ENCODE results near the gene VPS13C. TPM values are rescaled to one million over a fixed set of nuclear protein-coding genes. Genes with fewer than 3 reads are reported as not detected.

Gene VPS13C
- total RNA-seq, 1 experiment from 2014 or later, result 20.9 TPM

DNA sequence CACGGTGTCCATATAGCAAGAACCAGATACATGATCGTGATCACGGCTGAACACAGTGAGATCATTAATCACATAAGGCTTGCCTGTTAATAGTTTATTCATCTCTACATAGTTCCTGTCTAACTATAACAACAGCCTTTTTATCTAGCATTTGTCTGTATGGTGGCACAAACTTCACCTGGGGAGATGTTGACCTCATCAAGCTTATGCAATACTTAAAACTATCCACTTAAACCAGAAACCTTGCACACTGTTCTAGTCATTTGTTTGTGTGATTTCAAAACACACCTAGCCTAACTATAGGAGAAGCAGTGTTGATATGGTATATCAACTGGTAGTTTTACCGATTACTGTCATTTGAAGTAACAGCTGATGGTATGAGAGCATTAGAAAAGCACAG is 124.8 kb downstream of the VPS13C start (continued):
- TF ChIP-seq, protein P1, sequence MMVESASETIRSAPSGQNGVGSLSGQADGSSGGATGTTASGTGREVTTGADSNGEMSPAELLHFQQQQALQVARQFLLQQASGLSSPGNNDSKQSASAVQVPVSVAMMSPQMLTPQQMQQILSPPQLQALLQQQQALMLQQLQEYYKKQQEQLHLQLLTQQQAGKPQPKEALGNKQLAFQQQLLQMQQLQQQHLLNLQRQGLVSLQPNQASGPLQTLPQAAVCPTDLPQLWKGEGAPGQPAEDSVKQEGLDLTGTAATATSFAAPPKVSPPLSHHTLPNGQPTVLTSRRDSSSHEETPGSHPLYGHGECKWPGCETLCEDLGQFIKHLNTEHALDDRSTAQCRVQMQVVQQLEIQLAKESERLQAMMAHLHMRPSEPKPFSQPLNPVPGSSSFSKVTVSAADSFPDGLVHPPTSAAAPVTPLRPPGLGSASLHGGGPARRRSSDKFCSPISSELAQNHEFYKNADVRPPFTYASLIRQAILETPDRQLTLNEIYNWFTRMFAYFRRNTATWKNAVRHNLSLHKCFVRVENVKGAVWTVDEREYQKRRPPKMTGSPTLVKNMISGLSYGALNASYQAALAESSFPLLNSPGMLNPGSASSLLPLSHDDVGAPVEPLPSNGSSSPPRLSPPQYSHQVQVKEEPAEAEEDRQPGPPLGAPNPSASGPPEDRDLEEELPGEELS (CRISPR knock-in tag; IDR thresholded peaks at IDR 0.05), result no peak
- no peak for TF ChIP-seq TP53 (CRISPR knock-in tag; IDR thresholded peaks at IDR 0.05)
- TF ChIP-seq, protein P2, sequence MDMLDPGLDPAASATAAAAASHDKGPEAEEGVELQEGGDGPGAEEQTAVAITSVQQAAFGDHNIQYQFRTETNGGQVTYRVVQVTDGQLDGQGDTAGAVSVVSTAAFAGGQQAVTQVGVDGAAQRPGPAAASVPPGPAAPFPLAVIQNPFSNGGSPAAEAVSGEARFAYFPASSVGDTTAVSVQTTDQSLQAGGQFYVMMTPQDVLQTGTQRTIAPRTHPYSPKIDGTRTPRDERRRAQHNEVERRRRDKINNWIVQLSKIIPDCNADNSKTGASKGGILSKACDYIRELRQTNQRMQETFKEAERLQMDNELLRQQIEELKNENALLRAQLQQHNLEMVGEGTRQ (CRISPR knock-in tag; IDR thresholded peaks at IDR 0.05), result no peak
- TF ChIP-seq, protein P3, sequence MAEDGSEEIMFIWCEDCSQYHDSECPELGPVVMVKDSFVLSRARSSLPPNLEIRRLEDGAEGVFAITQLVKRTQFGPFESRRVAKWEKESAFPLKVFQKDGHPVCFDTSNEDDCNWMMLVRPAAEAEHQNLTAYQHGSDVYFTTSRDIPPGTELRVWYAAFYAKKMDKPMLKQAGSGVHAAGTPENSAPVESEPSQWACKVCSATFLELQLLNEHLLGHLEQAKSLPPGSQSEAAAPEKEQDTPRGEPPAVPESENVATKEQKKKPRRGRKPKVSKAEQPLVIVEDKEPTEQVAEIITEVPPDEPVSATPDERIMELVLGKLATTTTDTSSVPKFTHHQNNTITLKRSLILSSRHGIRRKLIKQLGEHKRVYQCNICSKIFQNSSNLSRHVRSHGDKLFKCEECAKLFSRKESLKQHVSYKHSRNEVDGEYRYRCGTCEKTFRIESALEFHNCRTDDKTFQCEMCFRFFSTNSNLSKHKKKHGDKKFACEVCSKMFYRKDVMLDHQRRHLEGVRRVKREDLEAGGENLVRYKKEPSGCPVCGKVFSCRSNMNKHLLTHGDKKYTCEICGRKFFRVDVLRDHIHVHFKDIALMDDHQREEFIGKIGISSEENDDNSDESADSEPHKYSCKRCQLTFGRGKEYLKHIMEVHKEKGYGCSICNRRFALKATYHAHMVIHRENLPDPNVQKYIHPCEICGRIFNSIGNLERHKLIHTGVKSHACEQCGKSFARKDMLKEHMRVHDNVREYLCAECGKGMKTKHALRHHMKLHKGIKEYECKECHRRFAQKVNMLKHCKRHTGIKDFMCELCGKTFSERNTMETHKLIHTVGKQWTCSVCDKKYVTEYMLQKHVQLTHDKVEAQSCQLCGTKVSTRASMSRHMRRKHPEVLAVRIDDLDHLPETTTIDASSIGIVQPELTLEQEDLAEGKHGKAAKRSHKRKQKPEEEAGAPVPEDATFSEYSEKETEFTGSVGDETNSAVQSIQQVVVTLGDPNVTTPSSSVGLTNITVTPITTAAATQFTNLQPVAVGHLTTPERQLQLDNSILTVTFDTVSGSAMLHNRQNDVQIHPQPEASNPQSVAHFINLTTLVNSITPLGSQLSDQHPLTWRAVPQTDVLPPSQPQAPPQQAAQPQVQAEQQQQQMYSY (CRISPR knock-in tag; IDR thresholded peaks at IDR 0.05), result no peak
- TF ChIP-seq ZNF671 (CRISPR knock-in tag; IDR thresholded peaks at IDR 0.05), result no peak
- TF ChIP-seq, protein P4, sequence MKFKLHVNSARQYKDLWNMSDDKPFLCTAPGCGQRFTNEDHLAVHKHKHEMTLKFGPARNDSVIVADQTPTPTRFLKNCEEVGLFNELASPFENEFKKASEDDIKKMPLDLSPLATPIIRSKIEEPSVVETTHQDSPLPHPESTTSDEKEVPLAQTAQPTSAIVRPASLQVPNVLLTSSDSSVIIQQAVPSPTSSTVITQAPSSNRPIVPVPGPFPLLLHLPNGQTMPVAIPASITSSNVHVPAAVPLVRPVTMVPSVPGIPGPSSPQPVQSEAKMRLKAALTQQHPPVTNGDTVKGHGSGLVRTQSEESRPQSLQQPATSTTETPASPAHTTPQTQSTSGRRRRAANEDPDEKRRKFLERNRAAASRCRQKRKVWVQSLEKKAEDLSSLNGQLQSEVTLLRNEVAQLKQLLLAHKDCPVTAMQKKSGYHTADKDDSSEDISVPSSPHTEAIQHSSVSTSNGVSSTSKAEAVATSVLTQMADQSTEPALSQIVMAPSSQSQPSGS (CRISPR knock-in tag; IDR thresholded peaks at IDR 0.05; ENCODE audit: borderline replicate concordance, low read depth), result no peak
- TF ChIP-seq NFYB (CRISPR knock-in tag; conservative IDR thresholded peaks at IDR 0.05; ENCODE audit: low read depth), result no peak
- TF ChIP-seq, protein P5, sequence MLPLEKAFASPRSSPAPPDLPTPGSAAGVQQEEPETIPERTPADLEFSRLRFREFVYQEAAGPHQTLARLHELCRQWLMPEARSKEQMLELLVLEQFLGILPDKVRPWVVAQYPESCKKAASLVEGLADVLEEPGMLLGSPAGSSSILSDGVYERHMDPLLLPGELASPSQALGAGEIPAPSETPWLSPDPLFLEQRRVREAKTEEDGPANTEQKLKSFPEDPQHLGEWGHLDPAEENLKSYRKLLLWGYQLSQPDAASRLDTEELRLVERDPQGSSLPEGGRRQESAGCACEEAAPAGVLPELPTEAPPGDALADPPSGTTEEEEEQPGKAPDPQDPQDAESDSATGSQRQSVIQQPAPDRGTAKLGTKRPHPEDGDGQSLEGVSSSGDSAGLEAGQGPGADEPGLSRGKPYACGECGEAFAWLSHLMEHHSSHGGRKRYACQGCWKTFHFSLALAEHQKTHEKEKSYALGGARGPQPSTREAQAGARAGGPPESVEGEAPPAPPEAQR (CRISPR knock-in tag; IDR thresholded peaks at IDR 0.05), result no peak
- TF ChIP-seq, protein P6, sequence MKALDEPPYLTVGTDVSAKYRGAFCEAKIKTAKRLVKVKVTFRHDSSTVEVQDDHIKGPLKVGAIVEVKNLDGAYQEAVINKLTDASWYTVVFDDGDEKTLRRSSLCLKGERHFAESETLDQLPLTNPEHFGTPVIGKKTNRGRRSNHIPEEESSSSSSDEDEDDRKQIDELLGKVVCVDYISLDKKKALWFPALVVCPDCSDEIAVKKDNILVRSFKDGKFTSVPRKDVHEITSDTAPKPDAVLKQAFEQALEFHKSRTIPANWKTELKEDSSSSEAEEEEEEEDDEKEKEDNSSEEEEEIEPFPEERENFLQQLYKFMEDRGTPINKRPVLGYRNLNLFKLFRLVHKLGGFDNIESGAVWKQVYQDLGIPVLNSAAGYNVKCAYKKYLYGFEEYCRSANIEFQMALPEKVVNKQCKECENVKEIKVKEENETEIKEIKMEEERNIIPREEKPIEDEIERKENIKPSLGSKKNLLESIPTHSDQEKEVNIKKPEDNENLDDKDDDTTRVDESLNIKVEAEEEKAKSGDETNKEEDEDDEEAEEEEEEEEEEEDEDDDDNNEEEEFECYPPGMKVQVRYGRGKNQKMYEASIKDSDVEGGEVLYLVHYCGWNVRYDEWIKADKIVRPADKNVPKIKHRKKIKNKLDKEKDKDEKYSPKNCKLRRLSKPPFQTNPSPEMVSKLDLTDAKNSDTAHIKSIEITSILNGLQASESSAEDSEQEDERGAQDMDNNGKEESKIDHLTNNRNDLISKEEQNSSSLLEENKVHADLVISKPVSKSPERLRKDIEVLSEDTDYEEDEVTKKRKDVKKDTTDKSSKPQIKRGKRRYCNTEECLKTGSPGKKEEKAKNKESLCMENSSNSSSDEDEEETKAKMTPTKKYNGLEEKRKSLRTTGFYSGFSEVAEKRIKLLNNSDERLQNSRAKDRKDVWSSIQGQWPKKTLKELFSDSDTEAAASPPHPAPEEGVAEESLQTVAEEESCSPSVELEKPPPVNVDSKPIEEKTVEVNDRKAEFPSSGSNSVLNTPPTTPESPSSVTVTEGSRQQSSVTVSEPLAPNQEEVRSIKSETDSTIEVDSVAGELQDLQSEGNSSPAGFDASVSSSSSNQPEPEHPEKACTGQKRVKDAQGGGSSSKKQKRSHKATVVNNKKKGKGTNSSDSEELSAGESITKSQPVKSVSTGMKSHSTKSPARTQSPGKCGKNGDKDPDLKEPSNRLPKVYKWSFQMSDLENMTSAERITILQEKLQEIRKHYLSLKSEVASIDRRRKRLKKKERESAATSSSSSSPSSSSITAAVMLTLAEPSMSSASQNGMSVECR (CRISPR knock-in tag; IDR thresholded peaks at IDR 0.05; ENCODE audit: borderline replicate concordance), result no peak
- no peak for TF ChIP-seq ZNF138 (CRISPR knock-in tag; conservative IDR thresholded peaks at IDR 0.05)
- no peak for TF ChIP-seq NR1H2 (CRISPR knock-in tag; IDR thresholded peaks at IDR 0.05)
- no peak for TF ChIP-seq ELF4 (CRISPR knock-in tag; IDR thresholded peaks at IDR 0.05; ENCODE audit: low read depth)

DNA sequence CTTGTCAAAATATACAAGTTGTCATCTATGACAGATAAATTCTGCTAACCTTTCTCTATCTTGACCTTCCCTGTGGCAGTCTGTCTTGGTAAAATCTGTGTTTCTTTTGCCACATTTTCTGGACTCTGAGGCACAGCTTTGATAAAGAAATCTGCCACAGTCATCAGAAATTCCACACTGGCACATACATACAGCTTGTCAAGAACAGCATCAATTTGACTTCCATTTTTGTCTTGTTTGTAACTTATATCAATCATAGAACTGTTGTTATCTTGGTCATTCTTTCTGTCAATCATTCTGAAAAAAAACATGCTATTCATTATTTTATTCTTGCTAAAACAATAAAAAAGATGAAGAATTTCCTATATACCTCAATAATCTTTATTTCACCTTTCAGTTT is 130.8 kb downstream of the VPS13C start:
- CTCF ChIA-PET, result no interaction called here
- H3K27me3 Mint-ChIP-seq (ENCODE audit: low read depth), result no peaks in the 10 kb centered on the region
- H3K36me3 Mint-ChIP-seq, result peaks cover 6% of the 10 kb centered on the region; the same call in 1 of the 2 replicates
- no peaks in the 10 kb centered on the region for H3K9me3 Mint-ChIP-seq
- ATAC-seq, result no peak
- no peak overlapping the region for H3K4me3 Mint-ChIP-seq
- no peaks in the 10 kb centered on the region for H3K4me1 Mint-ChIP-seq
- POLR2A ChIA-PET, result no interaction called here
- DNase-seq (ENCODE audit: low spot score), result no peak
- H3K27ac Mint-ChIP-seq, result no peak overlapping the region
- TF ChIP-seq SMAD3 (CRISPR knock-in tag; IDR thresholded peaks at IDR 0.05; ENCODE audit: borderline replicate concordance), result no peak
- TF ChIP-seq, protein P7, sequence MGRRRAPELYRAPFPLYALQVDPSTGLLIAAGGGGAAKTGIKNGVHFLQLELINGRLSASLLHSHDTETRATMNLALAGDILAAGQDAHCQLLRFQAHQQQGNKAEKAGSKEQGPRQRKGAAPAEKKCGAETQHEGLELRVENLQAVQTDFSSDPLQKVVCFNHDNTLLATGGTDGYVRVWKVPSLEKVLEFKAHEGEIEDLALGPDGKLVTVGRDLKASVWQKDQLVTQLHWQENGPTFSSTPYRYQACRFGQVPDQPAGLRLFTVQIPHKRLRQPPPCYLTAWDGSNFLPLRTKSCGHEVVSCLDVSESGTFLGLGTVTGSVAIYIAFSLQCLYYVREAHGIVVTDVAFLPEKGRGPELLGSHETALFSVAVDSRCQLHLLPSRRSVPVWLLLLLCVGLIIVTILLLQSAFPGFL (CRISPR knock-in tag; IDR thresholded peaks at IDR 0.05; ENCODE audit: borderline replicate concordance), result no peak
- no peak for TF ChIP-seq SOX15 (CRISPR knock-in tag; IDR thresholded peaks at IDR 0.05)
- TF ChIP-seq PRRX2 (CRISPR knock-in tag; IDR thresholded peaks at IDR 0.05), result no peak
- TF ChIP-seq TEAD1 (CRISPR knock-in tag; IDR thresholded peaks at IDR 0.05), result no peak
- no peak for TF ChIP-seq ZNF138 (CRISPR knock-in tag; conservative IDR thresholded peaks at IDR 0.05)
- no peak for TF ChIP-seq ZBTB21 (CRISPR knock-in tag; IDR thresholded peaks at IDR 0.05; ENCODE audit: borderline replicate concordance)
- no peak for TF ChIP-seq FOXP1 (CRISPR knock-in tag; IDR thresholded peaks at IDR 0.05; ENCODE audit: borderline replicate concordance)
- TF ChIP-seq ZNF671 (CRISPR knock-in tag; IDR thresholded peaks at IDR 0.05), result no peak
- no peak for TF ChIP-seq NR1H2 (CRISPR knock-in tag; IDR thresholded peaks at IDR 0.05)

Measured in WTC11 (cell line).